Neural progenitor cell (in vitro differentiated cells): ENCODE results near the gene LSMEM2.

Experiments used
- EZH2 ChIP-seq: fragments of 200-600 bp; sonication (generic); IDR thresholded peaks from 2 replicates; pipeline ENCODE4 v1.6.1; 2017; ENCODE audit warnings: antibody characterized with exemption, mild to moderate bottlenecking, moderate library complexity
- TF ChIP-seq, protein P1 (sequence below): fragments of 200-600 bp; sonication (generic); IDR thresholded peaks from 2 replicates; pipeline ENCODE4 v1.5.1; 2017; ENCODE audit warnings: antibody characterized with exemption, mild to moderate bottlenecking

DNA sequence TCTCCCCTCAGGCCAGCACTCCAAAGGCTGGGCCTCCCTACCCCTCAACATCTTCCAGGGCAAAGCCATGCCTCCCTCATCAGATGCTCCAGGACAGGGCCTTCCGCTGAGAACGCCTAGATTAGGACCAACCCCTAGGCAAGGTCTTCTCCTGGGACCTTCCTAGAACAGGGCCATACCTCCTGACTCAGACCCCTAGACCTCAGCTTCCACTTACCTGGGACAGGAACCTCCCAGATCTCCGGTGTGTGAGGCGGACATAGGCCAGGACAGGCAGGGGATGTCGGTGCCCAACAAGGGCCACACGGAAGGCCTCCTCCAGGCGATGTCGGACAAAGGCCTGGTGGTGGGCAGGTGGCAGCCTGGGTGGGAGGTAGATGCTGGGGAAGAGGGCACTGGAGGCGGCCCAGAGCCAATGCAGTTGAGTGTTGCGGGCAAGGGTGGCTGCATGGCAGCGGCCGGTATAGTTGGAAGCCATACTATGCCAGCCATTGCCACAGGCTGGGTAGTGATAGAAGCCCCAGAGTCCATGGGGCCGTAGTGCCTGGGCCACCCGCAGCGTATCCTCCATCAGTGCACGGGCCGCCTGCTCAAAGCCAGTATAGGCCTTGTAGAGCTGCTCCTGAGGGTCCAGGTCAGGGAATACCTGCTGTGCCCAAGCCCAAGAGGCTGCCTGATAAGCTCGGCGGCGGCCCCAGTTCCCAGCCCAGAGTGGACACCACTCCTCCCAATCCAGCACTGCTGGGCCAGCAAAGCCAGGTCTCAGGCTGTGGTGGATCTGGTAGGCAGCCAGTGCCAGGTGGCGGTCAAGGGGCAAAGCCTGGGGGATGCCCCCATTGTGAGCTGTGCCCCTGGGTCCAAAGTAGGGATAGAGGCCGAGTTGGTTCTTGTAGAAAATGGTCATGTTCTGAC is 15.9 kb downstream of the LSMEM2 start:
- TF ChIP-seq, protein P1, sequence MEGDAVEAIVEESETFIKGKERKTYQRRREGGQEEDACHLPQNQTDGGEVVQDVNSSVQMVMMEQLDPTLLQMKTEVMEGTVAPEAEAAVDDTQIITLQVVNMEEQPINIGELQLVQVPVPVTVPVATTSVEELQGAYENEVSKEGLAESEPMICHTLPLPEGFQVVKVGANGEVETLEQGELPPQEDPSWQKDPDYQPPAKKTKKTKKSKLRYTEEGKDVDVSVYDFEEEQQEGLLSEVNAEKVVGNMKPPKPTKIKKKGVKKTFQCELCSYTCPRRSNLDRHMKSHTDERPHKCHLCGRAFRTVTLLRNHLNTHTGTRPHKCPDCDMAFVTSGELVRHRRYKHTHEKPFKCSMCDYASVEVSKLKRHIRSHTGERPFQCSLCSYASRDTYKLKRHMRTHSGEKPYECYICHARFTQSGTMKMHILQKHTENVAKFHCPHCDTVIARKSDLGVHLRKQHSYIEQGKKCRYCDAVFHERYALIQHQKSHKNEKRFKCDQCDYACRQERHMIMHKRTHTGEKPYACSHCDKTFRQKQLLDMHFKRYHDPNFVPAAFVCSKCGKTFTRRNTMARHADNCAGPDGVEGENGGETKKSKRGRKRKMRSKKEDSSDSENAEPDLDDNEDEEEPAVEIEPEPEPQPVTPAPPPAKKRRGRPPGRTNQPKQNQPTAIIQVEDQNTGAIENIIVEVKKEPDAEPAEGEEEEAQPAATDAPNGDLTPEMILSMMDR = no peak
- TF ChIP-seq EZH2 = no peak
